Measurements from ENCODE around the gene ATP5F1B.

- TF ChIP-seq CTCF (IDR thresholded peaks at IDR 0.05; ENCODE audit: borderline replicate concordance, extremely low read depth, low read length, poor library complexity, severe bottlenecking) = no peak
- no peak for TF ChIP-seq EZH2 (IDR thresholded peaks at IDR 0.05; ENCODE audit: borderline replicate concordance, low read depth, low read length, severe bottlenecking)
Measured at GRCh38 chr12:56634242-56634836, 11.4 kb downstream of the ATP5F1B start.
